Measurements from ENCODE around the gene REX1BD. TPM values are rescaled to one million over a fixed set of nuclear protein-coding genes. Genes with fewer than 3 reads are reported as not detected.

REX1BD gene
- polyA plus RNA-seq, 1 donor from 2014 or later = 214 TPM

GRCh38 chr19:18566953-18567352, 21.6 kb upstream of the REX1BD start:
- H3K4me3 ChIP-seq (ENCODE audit: low read length) = no peak overlapping the region
- no peaks in the 10 kb centered on the region for H3K9me2 ChIP-seq (ENCODE audit: insufficient read depth, low read length)
- H3K9me3 ChIP-seq (ENCODE audit: low read length) = no peaks in the 10 kb centered on the region
- peaks cover under 1% of the 10 kb centered on the region for H3K79me2 ChIP-seq (replicated peaks; ENCODE audit: insufficient read depth, low read length)
- H3F3A ChIP-seq (ENCODE audit: insufficient read depth, low read length, poor library complexity, severe bottlenecking) = no peaks in the 10 kb centered on the region
- TF ChIP-seq RAD21 (conservative IDR thresholded peaks at IDR 0.05) = no peak
- no peak for TF ChIP-seq REST (IDR thresholded peaks at IDR 0.05; ENCODE audit: borderline replicate concordance)
- no peak for TF ChIP-seq TAF1 (IDR thresholded peaks at IDR 0.05; ENCODE audit: low read depth)
- TF ChIP-seq POLR2AphosphoS5 (IDR thresholded peaks at IDR 0.05) = no peak
- no peak for TF ChIP-seq EZH2 (IDR thresholded peaks at IDR 0.05; ENCODE audit: borderline replicate concordance, insufficient read depth, low read length, poor library complexity, severe bottlenecking)
- no peak for TF ChIP-seq EP300 (conservative IDR thresholded peaks at IDR 0.05; ENCODE audit: poor library complexity, severe bottlenecking)
- TF ChIP-seq CTCF (IDR thresholded peaks at IDR 0.05; ENCODE audit: poor library complexity, severe bottlenecking) = no peak
- H3K9ac ChIP-seq (ENCODE audit: low read length) = no peak overlapping the region
- H3K36me3 ChIP-seq (ENCODE audit: insufficient read depth, low read length) = no peaks in the 10 kb centered on the region
- H3K27ac ChIP-seq (ENCODE audit: low read length) = no peak overlapping the region
- H3K27me3 ChIP-seq (ENCODE audit: insufficient read depth, low read depth, low read length) = no peaks in the 10 kb centered on the region
- no peak overlapping the region for H2AFZ ChIP-seq (ENCODE audit: low read depth, low read length)
- H3K4me2 ChIP-seq (ENCODE audit: low read length) = no peak overlapping the region
- no peaks in the 10 kb centered on the region for H4K20me1 ChIP-seq (ENCODE audit: insufficient read depth)

- no peaks in the 10 kb centered on the region for H3K9me2 ChIP-seq (ENCODE audit: insufficient read depth, low read length)
- no peak overlapping the region for H3K4me2 ChIP-seq (ENCODE audit: low read length)
- no peaks in the 10 kb centered on the region for H3K36me3 ChIP-seq (ENCODE audit: insufficient read depth, low read length)
- no peak overlapping the region for H2AFZ ChIP-seq (ENCODE audit: low read depth, low read length)
- no peaks in the 10 kb centered on the region for H4K20me1 ChIP-seq (ENCODE audit: insufficient read depth)
- no peaks in the 10 kb centered on the region for H3F3A ChIP-seq (ENCODE audit: insufficient read depth, low read length, poor library complexity, severe bottlenecking)
- no peak overlapping the region for H3K4me3 ChIP-seq (ENCODE audit: low read length)
- no peaks in the 10 kb centered on the region for H3K27me3 ChIP-seq (ENCODE audit: insufficient read depth, low read depth, low read length)
- TF ChIP-seq EP300 (conservative IDR thresholded peaks at IDR 0.05; ENCODE audit: poor library complexity, severe bottlenecking) (no peak), POLR2AphosphoS5 (IDR thresholded peaks at IDR 0.05) (no peak), REST (IDR thresholded peaks at IDR 0.05; ENCODE audit: borderline replicate concordance) (no peak), EZH2 (IDR thresholded peaks at IDR 0.05; ENCODE audit: borderline replicate concordance, insufficient read depth, low read length, poor library complexity, severe bottlenecking) (no peak), MXI1 (conservative IDR thresholded peaks at IDR 0.05; ENCODE audit: poor library complexity, severe bottlenecking) (no peak), CTCF (IDR thresholded peaks at IDR 0.05; ENCODE audit: poor library complexity, severe bottlenecking) (no peak)
- H3K9ac ChIP-seq (ENCODE audit: low read length) = no peak overlapping the region
- H3K9me3 ChIP-seq (ENCODE audit: low read length) = no peaks in the 10 kb centered on the region
- H3K79me2 ChIP-seq (replicated peaks; ENCODE audit: insufficient read depth, low read length) = peaks cover 13% of the 10 kb centered on the region
- no peak overlapping the region for H3K27ac ChIP-seq (ENCODE audit: low read length)
These were observed 20.2 kb upstream of the REX1BD start for GRCh38 chr19:18568367-18568766.
